HEK293T (cell line): ENCODE results near the gene SPIB.

Source experiments
- CTCF ChIA-PET: fragments of 350-600 bp; formaldehyde crosslinking; extraction: SDS; loops from one replicate; lab custom pipeline; 2021; ENCODE audit warnings: antibody characterized with exemption, inconsistent platforms; lab: Yijun Ruan, JAX
- POLR2A ChIA-PET: fragments of 350-600 bp; formaldehyde crosslinking; extraction: SDS; loops from one replicate; lab custom pipeline; 2020; ENCODE audit warnings: antibody characterized with exemption, inconsistent platforms; lab: Yijun Ruan, JAX
- DNase-seq: peaks from one replicate; pipeline ENCODE4 v3.0.0; 2012; ENCODE audit warnings: mixed read lengths; ENCODE audit errors: extremely low spot score
- ARNT ChIP-seq: fragments of 450-650 bp; IDR thresholded peaks from 2 replicates; pipeline ENCODE4 v1.6.1; 2017; ENCODE audit warnings: mild to moderate bottlenecking
- BHLHE40 ChIP-seq: fragments of 450-650 bp; IDR thresholded peaks from 2 replicates; pipeline ENCODE4 v1.6.1; 2016; ENCODE audit warnings: mild to moderate bottlenecking, moderate library complexity, borderline replicate concordance
- CTBP1 ChIP-seq: fragments of 450-650 bp; IDR thresholded peaks from 2 replicates; pipeline ENCODE4 v1.6.1; 2016; ENCODE audit warnings: borderline replicate concordance
- ELF4 ChIP-seq: fragments of 450-650 bp; IDR thresholded peaks from 2 replicates; pipeline ENCODE4 v1.6.1; 2017; ENCODE audit warnings: antibody characterized with exemption
- FOXA1 ChIP-seq: fragments of 450-650 bp; IDR thresholded peaks from 2 replicates; pipeline ENCODE4 v1.6.1; 2016; ENCODE audit warnings: mild to moderate bottlenecking
- FOXK2 ChIP-seq: fragments of 450-650 bp; IDR thresholded peaks from 2 replicates; pipeline ENCODE4 v1.6.1; 2016; ENCODE audit warnings: mild to moderate bottlenecking
- FOXM1 ChIP-seq: fragments of 450-650 bp; IDR thresholded peaks from 2 replicates; pipeline ENCODE4 v1.6.1; 2017; ENCODE audit warnings: mild to moderate bottlenecking, borderline replicate concordance
- HDGF ChIP-seq: fragments of 450-650 bp; IDR thresholded peaks from 2 replicates; pipeline ENCODE4 v1.6.1; 2017; ENCODE audit warnings: antibody characterized with exemption, borderline replicate concordance
- L3MBTL2 ChIP-seq: fragments of 450-650 bp; conservative IDR thresholded peaks from 2 replicates; pipeline ENCODE4 v1.6.1; 2016; ENCODE audit warnings: mild to moderate bottlenecking
- LEF1 ChIP-seq: fragments of 450-650 bp; IDR thresholded peaks from 2 replicates; pipeline ENCODE4 v1.6.1; 2017; ENCODE audit warnings: mild to moderate bottlenecking, borderline replicate concordance
- NFRKB ChIP-seq: fragments of 450-650 bp; IDR thresholded peaks from 2 replicates; pipeline ENCODE4 v1.6.1; 2016; ENCODE audit warnings: mild to moderate bottlenecking, moderate library complexity
- SP1 ChIP-seq: fragments of 450-650 bp; IDR thresholded peaks from 2 replicates; pipeline ENCODE4 v1.6.1; 2017
- SUZ12 ChIP-seq: fragments of 450-650 bp; IDR thresholded peaks from 2 replicates; pipeline ENCODE4 v1.6.1; 2016; ENCODE audit warnings: mild to moderate bottlenecking
- TARDBP ChIP-seq: fragments of 450-650 bp; IDR thresholded peaks from 2 replicates; pipeline ENCODE4 v1.6.1; 2016
- ZNF384 ChIP-seq: fragments of 450-650 bp; IDR thresholded peaks from 2 replicates; pipeline ENCODE4 v1.6.1; 2016
- TF ChIP-seq, protein P1 (sequence below): fragments of 450-650 bp; IDR thresholded peaks from 2 replicates; pipeline ENCODE4 v1.6.1; 2016

SPIB gene

GRCh38 chr19:50476224-50476906 lies 57.6 kb downstream of the SPIB start, which contains the start of the genes EMC10 and GARIN5A:
Gene EMC10, plus strand, starts transcription at chr19:50476507. Its CDS starts 38 bp downstream, at chr19:50476545.
Gene GARIN5A, minus strand, starts transcription at chr19:50476848. Its CDS starts 460 bp downstream, at chr19:50476388.
- peak; percentile 100 for DNase-seq
- CTCF ChIA-PET: no interaction called here
- POLR2A ChIA-PET: no interaction called here
- TF ChIP-seq ZNF384 (no peak), FOXM1 (no peak), L3MBTL2 (peak; percentile 70), CTBP1 (no peak), ELF4 (peak; percentile 42; the same call in 1 of the 2 replicates), NFRKB (no peak), TARDBP (peak; percentile 98)
- TF ChIP-seq, protein P1, sequence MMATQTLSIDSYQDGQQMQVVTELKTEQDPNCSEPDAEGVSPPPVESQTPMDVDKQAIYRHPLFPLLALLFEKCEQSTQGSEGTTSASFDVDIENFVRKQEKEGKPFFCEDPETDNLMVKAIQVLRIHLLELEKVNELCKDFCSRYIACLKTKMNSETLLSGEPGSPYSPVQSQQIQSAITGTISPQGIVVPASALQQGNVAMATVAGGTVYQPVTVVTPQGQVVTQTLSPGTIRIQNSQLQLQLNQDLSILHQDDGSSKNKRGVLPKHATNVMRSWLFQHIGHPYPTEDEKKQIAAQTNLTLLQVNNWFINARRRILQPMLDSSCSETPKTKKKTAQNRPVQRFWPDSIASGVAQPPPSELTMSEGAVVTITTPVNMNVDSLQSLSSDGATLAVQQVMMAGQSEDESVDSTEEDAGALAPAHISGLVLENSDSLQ: peak; percentile 62; the same call in 1 of the 2 replicates

- ChIA-PET POLR2A (no interaction called here), CTCF (no interaction called here)
- TF ChIP-seq TARDBP (no peak), LEF1 (no peak), L3MBTL2 (no peak), HDGF (no peak), CTBP1 (no peak), ELF4 (no peak), NFRKB (no peak), BHLHE40 (no peak), FOXK2 (no peak), SP1 (no peak), ARNT (no peak), ZNF384 (no peak), FOXA1 (no peak), FOXM1 (no peak), SUZ12 (no peak)
- TF ChIP-seq, protein P1: no peak
- no peak for DNase-seq
These were observed 58.1 kb downstream of the SPIB start for GRCh38 chr19:50476907-50477238.

GRCh38 chr19:50477751-50478515 lies 59.2 kb downstream of the SPIB start:
- ChIA-PET POLR2A (no interaction called here), CTCF (interaction anchor here (1.0 to 1.9 kb wide), 3 partner anchors 12 to 109 kb away, joined by 3 to 14 read pairs (median 4); no protein-coding TSS in a partner anchor)
- no peak for DNase-seq
- TF ChIP-seq ARNT: no peak
- no peak for TF ChIP-seq SUZ12
- TF ChIP-seq ZNF384: no peak
- TF ChIP-seq LEF1: no peak
- no peak for TF ChIP-seq L3MBTL2
- no peak for TF ChIP-seq HDGF
- TF ChIP-seq, protein P1: no peak
- TF ChIP-seq TARDBP: no peak
- TF ChIP-seq ELF4: no peak
- TF ChIP-seq NFRKB: no peak

- CTCF ChIA-PET: interaction anchor here (0.8 to 1.9 kb wide), 6 partner anchors 9 to 110 kb away, joined by 3 to 14 read pairs (median 4); no protein-coding TSS in a partner anchor
- POLR2A ChIA-PET: interaction anchor here (0.6 to 1.0 kb wide), 2 partner anchors 32 to 129 kb away, joined by 3 read pairs; partner anchors contain the start of gene JOSD2
- DNase-seq: peak; percentile 75
These were observed 60.4 kb downstream of the SPIB start for GRCh38 chr19:50478901-50479715.

GRCh38 chr19:50479761-50480251 lies 61.1 kb downstream of the SPIB start:
- CTCF ChIA-PET: interaction anchor here (0.8 to 1.9 kb wide), 4 partner anchors 9 to 111 kb away, joined by 3 to 14 read pairs (median 4); no protein-coding TSS in a partner anchor
- no peak for TF ChIP-seq ARNT
- TF ChIP-seq ELF4: no peak
- TF ChIP-seq NFRKB: no peak
- no peak for TF ChIP-seq FOXA1
- DNase-seq: no peak
- POLR2A ChIA-PET: interaction anchor here (1.0 kb wide), 1 partner anchor 31 kb away, joined by 3 read pairs; the partner anchor contains the start of gene JOSD2

More at GRCh38 chr19:50478901-50479715, 60.4 kb downstream of the SPIB start:
- TF ChIP-seq, protein P1: peak; percentile 51
- TF ChIP-seq ARNT: no peak
